Measurements from ENCODE around the gene DNAJC30. TPM values are rescaled to one million over a fixed set of nuclear protein-coding genes. Genes with fewer than 3 reads are reported as not detected.

Gene DNAJC30
- total and polyA plus RNA-seq, 2 experiments from 2014 or later: 2.8 to 5.6 TPM

- no peak for DNase-seq (ENCODE audit: low spot score)
- ATAC-seq: no peak
- Histone ChIP-seq H4K20me1 (replicated peaks; ENCODE audit: insufficient read depth) (no peaks in the 10 kb centered on the region), H3K9me2 (ENCODE audit: insufficient read depth) (no peaks in the 10 kb centered on the region), H3K27ac (ENCODE audit: low read depth) (no peak overlapping the region), H2AFZ (peak overlapping the region; percentile 95), H3K36me3 (ENCODE audit: insufficient read depth) (no peaks in the 10 kb centered on the region), H3F3A (replicated peaks; ENCODE audit: low read depth) (no peaks in the 10 kb centered on the region), H3K4me2 (peak overlapping the region; percentile 86), H3K27me3 (ENCODE audit: insufficient read depth) (peaks cover 42% of the 10 kb centered on the region), H3K4me3 (peak overlapping the region; percentile 76; the same call in 1 of the 2 replicates), H3K79me2 (replicated peaks; ENCODE audit: insufficient read depth) (no peaks in the 10 kb centered on the region), H3K4me1 (ENCODE audit: insufficient read depth) (peaks cover 11% of the 10 kb centered on the region; the same call in 1 of the 2 replicates)
- H3K27me3 Mint-ChIP-seq (ENCODE audit: insufficient read depth, low read depth, poor library complexity): peaks cover 38% of the 10 kb centered on the region
- H3K27ac Mint-ChIP-seq: no peak overlapping the region
- no peak for TF ChIP-seq CREB1 (CRISPR knock-in tag; IDR thresholded peaks at IDR 0.05; ENCODE audit: low read depth)
- TF ChIP-seq, protein P1, sequence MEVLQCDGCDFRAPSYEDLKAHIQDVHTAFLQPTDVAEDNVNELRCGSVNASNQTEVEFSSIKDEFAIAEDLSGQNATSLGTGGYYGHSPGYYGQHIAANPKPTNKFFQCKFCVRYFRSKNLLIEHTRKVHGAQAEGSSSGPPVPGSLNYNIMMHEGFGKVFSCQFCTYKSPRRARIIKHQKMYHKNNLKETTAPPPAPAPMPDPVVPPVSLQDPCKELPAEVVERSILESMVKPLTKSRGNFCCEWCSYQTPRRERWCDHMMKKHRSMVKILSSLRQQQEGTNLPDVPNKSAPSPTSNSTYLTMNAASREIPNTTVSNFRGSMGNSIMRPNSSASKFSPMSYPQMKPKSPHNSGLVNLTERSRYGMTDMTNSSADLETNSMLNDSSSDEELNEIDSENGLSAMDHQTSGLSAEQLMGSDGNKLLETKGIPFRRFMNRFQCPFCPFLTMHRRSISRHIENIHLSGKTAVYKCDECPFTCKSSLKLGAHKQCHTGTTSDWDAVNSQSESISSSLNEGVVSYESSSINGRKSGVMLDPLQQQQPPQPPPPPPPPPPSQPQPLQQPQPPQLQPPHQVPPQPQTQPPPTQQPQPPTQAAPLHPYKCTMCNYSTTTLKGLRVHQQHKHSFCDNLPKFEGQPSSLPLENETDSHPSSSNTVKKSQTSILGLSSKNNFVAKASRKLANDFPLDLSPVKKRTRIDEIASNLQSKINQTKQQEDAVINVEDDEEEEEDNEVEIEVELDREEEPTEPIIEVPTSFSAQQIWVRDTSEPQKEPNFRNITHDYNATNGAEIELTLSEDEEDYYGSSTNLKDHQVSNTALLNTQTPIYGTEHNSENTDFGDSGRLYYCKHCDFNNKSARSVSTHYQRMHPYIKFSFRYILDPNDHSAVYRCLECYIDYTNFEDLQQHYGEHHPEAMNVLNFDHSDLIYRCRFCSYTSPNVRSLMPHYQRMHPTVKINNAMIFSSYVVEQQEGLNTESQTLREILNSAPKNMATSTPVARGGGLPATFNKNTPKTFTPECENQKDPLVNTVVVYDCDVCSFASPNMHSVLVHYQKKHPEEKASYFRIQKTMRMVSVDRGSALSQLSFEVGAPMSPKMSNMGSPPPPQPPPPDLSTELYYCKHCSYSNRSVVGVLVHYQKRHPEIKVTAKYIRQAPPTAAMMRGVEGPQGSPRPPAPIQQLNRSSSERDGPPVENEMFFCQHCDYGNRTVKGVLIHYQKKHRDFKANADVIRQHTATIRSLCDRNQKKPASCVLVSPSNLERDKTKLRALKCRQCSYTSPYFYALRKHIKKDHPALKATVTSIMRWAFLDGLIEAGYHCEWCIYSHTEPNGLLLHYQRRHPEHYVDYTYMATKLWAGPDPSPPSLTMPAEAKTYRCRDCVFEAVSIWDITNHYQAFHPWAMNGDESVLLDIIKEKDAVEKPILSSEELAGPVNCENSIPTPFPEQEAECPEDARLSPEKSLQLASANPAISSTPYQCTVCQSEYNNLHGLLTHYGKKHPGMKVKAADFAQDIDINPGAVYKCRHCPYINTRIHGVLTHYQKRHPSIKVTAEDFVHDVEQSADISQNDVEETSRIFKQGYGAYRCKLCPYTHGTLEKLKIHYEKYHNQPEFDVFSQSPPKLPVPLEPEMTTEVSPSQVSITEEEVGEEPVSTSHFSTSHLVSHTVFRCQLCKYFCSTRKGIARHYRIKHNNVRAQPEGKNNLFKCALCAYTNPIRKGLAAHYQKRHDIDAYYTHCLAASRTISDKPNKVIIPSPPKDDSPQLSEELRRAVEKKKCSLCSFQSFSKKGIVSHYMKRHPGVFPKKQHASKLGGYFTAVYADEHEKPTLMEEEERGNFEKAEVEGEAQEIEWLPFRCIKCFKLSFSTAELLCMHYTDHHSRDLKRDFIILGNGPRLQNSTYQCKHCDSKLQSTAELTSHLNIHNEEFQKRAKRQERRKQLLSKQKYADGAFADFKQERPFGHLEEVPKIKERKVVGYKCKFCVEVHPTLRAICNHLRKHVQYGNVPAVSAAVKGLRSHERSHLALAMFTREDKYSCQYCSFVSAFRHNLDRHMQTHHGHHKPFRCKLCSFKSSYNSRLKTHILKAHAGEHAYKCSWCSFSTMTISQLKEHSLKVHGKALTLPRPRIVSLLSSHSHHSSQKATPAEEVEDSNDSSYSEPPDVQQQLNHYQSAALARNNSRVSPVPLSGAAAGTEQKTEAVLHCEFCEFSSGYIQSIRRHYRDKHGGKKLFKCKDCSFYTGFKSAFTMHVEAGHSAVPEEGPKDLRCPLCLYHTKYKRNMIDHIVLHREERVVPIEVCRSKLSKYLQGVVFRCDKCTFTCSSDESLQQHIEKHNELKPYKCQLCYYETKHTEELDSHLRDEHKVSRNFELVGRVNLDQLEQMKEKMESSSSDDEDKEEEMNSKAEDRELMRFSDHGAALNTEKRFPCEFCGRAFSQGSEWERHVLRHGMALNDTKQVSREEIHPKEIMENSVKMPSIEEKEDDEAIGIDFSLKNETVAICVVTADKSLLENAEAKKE (CRISPR knock-in tag; IDR thresholded peaks at IDR 0.05): no peak
- H3K4me3 Mint-ChIP-seq: peak overlapping the region; percentile 76
- no peaks in the 10 kb centered on the region for H3K9me3 Mint-ChIP-seq
- peaks cover 9% of the 10 kb centered on the region for H3K4me1 Mint-ChIP-seq
- no peaks in the 10 kb centered on the region; the same call in 2 of the 3 replicates for H3K36me3 Mint-ChIP-seq (ENCODE audit: low read depth)
These were observed 34.5 kb downstream of the DNAJC30 start for GRCh38 chr7:73648593-73649332.

GRCh38 chr7:73647725-73648592, 35.3 kb downstream of the DNAJC30 start:
- peaks cover 11% of the 10 kb centered on the region; the same call in 1 of the 2 replicates for H3K4me1 ChIP-seq (ENCODE audit: insufficient read depth)
- peaks cover 9% of the 10 kb centered on the region for H3K4me1 Mint-ChIP-seq
- H3K4me3 ChIP-seq: peak overlapping the region; percentile 76
- ATAC-seq (peak; percentile 77), DNase-seq (ENCODE audit: low spot score) (peak; percentile 62)
- no peak overlapping the region for H3K27ac ChIP-seq (ENCODE audit: low read depth)
- H3F3A ChIP-seq (replicated peaks; ENCODE audit: low read depth): no peaks in the 10 kb centered on the region
- no peaks in the 10 kb centered on the region for H4K20me1 ChIP-seq (replicated peaks; ENCODE audit: insufficient read depth)
- peaks cover 38% of the 10 kb centered on the region for H3K27me3 Mint-ChIP-seq (ENCODE audit: insufficient read depth, low read depth, poor library complexity)
- no peaks in the 10 kb centered on the region for H3K36me3 ChIP-seq (ENCODE audit: insufficient read depth)
- H2AFZ ChIP-seq: peak overlapping the region; percentile 95
- no peaks in the 10 kb centered on the region for H3K79me2 ChIP-seq (replicated peaks; ENCODE audit: insufficient read depth)
- peak overlapping the region; percentile 76 for H3K4me3 Mint-ChIP-seq
- no peak overlapping the region for H3K27ac Mint-ChIP-seq
- peak overlapping the region; percentile 86 for H3K4me2 ChIP-seq
- no peaks in the 10 kb centered on the region; the same call in 2 of the 3 replicates for H3K36me3 Mint-ChIP-seq (ENCODE audit: low read depth)
- peaks cover 42% of the 10 kb centered on the region for H3K27me3 ChIP-seq (ENCODE audit: insufficient read depth)
- TF ChIP-seq EZH2 (IDR thresholded peaks at IDR 0.05; ENCODE audit: low read depth, unreplicated experiment) (peak; percentile 5), JUNB (IDR thresholded peaks at IDR 0.05; ENCODE audit: unreplicated experiment) (no peak)
- TF ChIP-seq, protein P2, sequence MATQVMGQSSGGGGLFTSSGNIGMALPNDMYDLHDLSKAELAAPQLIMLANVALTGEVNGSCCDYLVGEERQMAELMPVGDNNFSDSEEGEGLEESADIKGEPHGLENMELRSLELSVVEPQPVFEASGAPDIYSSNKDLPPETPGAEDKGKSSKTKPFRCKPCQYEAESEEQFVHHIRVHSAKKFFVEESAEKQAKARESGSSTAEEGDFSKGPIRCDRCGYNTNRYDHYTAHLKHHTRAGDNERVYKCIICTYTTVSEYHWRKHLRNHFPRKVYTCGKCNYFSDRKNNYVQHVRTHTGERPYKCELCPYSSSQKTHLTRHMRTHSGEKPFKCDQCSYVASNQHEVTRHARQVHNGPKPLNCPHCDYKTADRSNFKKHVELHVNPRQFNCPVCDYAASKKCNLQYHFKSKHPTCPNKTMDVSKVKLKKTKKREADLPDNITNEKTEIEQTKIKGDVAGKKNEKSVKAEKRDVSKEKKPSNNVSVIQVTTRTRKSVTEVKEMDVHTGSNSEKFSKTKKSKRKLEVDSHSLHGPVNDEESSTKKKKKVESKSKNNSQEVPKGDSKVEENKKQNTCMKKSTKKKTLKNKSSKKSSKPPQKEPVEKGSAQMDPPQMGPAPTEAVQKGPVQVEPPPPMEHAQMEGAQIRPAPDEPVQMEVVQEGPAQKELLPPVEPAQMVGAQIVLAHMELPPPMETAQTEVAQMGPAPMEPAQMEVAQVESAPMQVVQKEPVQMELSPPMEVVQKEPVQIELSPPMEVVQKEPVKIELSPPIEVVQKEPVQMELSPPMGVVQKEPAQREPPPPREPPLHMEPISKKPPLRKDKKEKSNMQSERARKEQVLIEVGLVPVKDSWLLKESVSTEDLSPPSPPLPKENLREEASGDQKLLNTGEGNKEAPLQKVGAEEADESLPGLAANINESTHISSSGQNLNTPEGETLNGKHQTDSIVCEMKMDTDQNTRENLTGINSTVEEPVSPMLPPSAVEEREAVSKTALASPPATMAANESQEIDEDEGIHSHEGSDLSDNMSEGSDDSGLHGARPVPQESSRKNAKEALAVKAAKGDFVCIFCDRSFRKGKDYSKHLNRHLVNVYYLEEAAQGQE (IDR thresholded peaks at IDR 0.05; ENCODE audit: unreplicated experiment): no peak
- H3K9me3 Mint-ChIP-seq: no peaks in the 10 kb centered on the region
- H3K9me2 ChIP-seq (ENCODE audit: insufficient read depth): no peaks in the 10 kb centered on the region
